Measurements from ENCODE around the gene P2RY6. TPM values are rescaled to one million over a fixed set of nuclear protein-coding genes. Genes with fewer than 3 reads are reported as not detected.

The P2RY6 gene
- total and polyA plus RNA-seq, 10 of the 15 experiments (the other 5 are each of a cell fraction or from before 2014, with no cell fraction given), result 0.05 to 0.90 (median 0.22) TPM; not detected in 4

DNA sequence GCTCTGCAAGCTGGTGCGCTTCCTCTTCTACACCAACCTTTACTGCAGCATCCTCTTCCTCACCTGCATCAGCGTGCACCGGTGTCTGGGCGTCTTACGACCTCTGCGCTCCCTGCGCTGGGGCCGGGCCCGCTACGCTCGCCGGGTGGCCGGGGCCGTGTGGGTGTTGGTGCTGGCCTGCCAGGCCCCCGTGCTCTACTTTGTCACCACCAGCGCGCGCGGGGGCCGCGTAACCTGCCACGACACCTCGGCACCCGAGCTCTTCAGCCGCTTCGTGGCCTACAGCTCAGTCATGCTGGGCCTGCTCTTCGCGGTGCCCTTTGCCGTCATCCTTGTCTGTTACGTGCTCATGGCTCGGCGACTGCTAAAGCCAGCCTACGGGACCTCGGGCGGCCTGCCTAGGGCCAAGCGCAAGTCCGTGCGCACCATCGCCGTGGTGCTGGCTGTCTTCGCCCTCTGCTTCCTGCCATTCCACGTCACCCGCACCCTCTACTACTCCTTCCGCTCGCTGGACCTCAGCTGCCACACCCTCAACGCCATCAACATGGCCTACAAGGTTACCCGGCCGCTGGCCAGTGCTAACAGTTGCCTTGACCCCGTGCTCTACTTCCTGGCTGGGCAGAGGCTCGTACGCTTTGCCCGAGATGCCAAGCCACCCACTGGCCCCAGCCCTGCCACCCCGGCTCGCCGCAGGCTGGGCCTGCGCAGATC lies 37.5 kb upstream of the P2RY6 start:
- H2AFZ ChIP-seq (ENCODE audit: control insufficient read depth, low read depth, low read length), result no peak overlapping the region
- SMC1A ChIA-PET (ENCODE audit: uncharacterized antibody, unreplicated experiment), result interaction anchor here (0.6 to 11.9 kb wide), 5 partner anchors 9 to 51 kb away, joined by 3 to 188 read pairs (median 4); no protein-coding TSS in a partner anchor
- RAD21 ChIA-PET (ENCODE audit: unreplicated experiment), result interaction anchor here (0.6 to 9.3 kb wide), 4 partner anchors 48 to 394 kb away, joined by 4 to 115 read pairs (median 13); no protein-coding TSS in a partner anchor
- TF ChIP-seq TCF3 (IDR thresholded peaks at IDR 0.05; ENCODE audit: borderline replicate concordance, insufficient read depth, low read depth, low read length) (no peak), NR2C2 (IDR thresholded peaks at IDR 0.05; ENCODE audit: borderline replicate concordance, control insufficient read depth, insufficient read length, low read depth) (no peak), RELB (IDR thresholded peaks at IDR 0.05; ENCODE audit: low read depth) (no peak), TAF1 (IDR thresholded peaks at IDR 0.05; ENCODE audit: borderline replicate concordance, low read depth, low read length) (no peak), ATF3 (IDR thresholded peaks at IDR 0.05; ENCODE audit: borderline replicate concordance, extremely low read depth, low read depth, low read length) (no peak)
- no peak overlapping the region for H3K4me3 ChIP-seq
- no TSS peak for BruUV-seq (replicated peaks)
- POLR2A ChIA-PET, result no interaction called here
- ATAC-seq, result no peak
- FAIRE-seq, result no peak
- no peak overlapping the region for H3K9ac ChIP-seq (ENCODE audit: control insufficient read depth, insufficient read depth, low read length)
- H3K4me2 ChIP-seq (ENCODE audit: control insufficient read depth, insufficient read depth), result no peak overlapping the region
- intact Hi-C loops (cut with micrococcal nuclease; ENCODE audit: unreplicated experiment), result no loop called here
- H3K9me3 ChIP-seq (replicated peaks; ENCODE audit: control insufficient read depth, insufficient read depth, low read length), result no peaks in the 10 kb centered on the region
- CTCF ChIA-PET, result interaction anchor here (0.6 to 6.9 kb wide), 8 partner anchors 15 to 407 kb away, joined by 3 to 160 read pairs (median 4); no protein-coding TSS in a partner anchor
- H4K20me1 ChIP-seq (ENCODE audit: control insufficient read depth, insufficient read depth), result no peaks in the 10 kb centered on the region
- H3K27ac ChIP-seq (ENCODE audit: control insufficient read depth, insufficient read depth), result no peak overlapping the region
- in situ Hi-C loops (cut with MboI), result loop anchor here (5.0 kb wide), 1 partner anchor 47 kb away; no protein-coding TSS in a partner anchor
- H3K4me1 ChIP-seq (ENCODE audit: control insufficient read depth, insufficient read depth, low read length), result no peaks in the 10 kb centered on the region; the same call in 1 of the 2 replicates
- no peaks in the 10 kb centered on the region for H3K79me2 ChIP-seq (ENCODE audit: control insufficient read depth, insufficient read depth, low read length)
- H3K27me3 ChIP-seq (replicated peaks in 1 of 2; ENCODE audit: control insufficient read depth in 2 of 2, insufficient read depth in 2 of 2, low read length in 1 of 2), result no peaks in the 10 kb centered on the region
- no peak for DNase-seq (ENCODE audit: low read depth, low spot score)
- H3K36me3 ChIP-seq (ENCODE audit: control insufficient read depth in 2 of 2, insufficient read depth in 2 of 2, low read length in 1 of 2), result no peaks in the 10 kb centered on the region
- WGBS (ENCODE audit: insufficient coverage, insufficient replicate concordance, low lambda C conversion rate, missing lambda C conversion rate), result 81% methylated on average over 56 of the region's 56 CpGs
